Ishikawa (cell line): ENCODE measurements around the gene ARMH3.

Experiments used
- CEBPB ChIP-seq: IDR thresholded peaks from 2 replicates; pipeline ENCODE4 v1.6.1; 2012
- CREB1 ChIP-seq: IDR thresholded peaks from 2 replicates; pipeline ENCODE4 v1.6.1; 2012; ENCODE audit warnings: low read depth
- EGR1 ChIP-seq: IDR thresholded peaks from 2 replicates; pipeline ENCODE4 v1.6.1; 2012
- EP300 ChIP-seq: IDR thresholded peaks from 2 replicates; pipeline ENCODE4 v1.6.1; 2012; ENCODE audit warnings: borderline replicate concordance
- FOXM1 ChIP-seq: IDR thresholded peaks from 2 replicates; pipeline ENCODE4 v1.6.1; 2012; ENCODE audit warnings: low read depth, borderline replicate concordance
- NFIC ChIP-seq: IDR thresholded peaks from 2 replicates; pipeline ENCODE4 v1.6.1; 2012
- RAD21 ChIP-seq: IDR thresholded peaks from 2 replicates; pipeline ENCODE4 v1.6.1; 2012; ENCODE audit warnings: low read depth
- TAF1 ChIP-seq: IDR thresholded peaks from 2 replicates; pipeline ENCODE4 v1.6.1; 2012; ENCODE audit warnings: low read depth, mild to moderate bottlenecking
- TCF12 ChIP-seq: IDR thresholded peaks from 2 replicates; pipeline ENCODE4 v1.6.1; 2012; ENCODE audit warnings: low read depth
- TEAD4 ChIP-seq: IDR thresholded peaks from 2 replicates; pipeline ENCODE4 v1.6.1; 2012
- YY1 ChIP-seq: IDR thresholded peaks from 2 replicates; pipeline ENCODE4 v1.6.1; 2012; ENCODE audit warnings: low read depth
- ZBTB7A ChIP-seq: IDR thresholded peaks from 2 replicates; pipeline ENCODE4 v1.6.1; 2012; ENCODE audit warnings: low read depth
- TF ChIP-seq, protein P1 (sequence below): IDR thresholded peaks from 2 replicates; pipeline ENCODE4 v1.6.1; 2012; ENCODE audit warnings: low read depth, mild to moderate bottlenecking
- TF ChIP-seq, protein P2 (sequence below): IDR thresholded peaks from 2 replicates; pipeline ENCODE4 v1.6.1; 2012
- TF ChIP-seq, protein P3 (sequence below): IDR thresholded peaks from 2 replicates; pipeline ENCODE4 v1.6.1; 2012

Gene ARMH3

DNA sequence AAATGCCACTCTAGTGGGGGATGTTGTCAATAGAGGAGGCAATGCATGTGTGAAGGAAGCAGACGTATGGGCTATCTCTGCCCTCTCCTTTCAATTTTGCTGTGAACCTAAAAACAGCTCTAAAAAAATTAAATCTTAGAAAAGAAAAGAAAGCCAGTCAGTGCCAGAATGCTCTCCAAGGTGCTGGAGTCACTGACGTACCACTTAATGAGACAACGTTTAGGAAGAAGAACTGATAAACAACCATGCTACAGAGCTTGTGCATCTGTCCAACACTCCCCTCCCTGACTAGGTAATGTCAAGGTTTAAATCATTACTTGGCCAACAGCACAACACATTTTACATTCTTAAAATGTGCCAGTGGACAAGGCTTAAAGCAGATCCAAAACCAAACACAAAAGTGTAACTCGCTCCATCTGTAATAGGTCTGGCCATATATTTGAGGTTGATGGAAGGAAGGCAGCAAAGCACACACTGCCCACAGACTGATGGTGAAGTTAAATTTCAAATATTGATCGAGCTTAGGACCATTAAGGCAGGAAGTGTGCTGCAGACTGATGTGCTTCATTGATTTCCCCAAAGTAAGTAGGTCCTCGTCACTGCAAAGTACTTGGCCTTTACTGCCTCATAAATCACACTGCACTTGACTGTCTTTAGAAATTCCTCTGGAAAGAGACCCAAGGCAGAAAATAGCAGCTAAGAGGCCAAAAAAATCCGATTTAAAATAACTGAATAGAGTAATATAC lies 15.5 kb downstream of the ARMH3 start:
- TF ChIP-seq, protein P1, sequence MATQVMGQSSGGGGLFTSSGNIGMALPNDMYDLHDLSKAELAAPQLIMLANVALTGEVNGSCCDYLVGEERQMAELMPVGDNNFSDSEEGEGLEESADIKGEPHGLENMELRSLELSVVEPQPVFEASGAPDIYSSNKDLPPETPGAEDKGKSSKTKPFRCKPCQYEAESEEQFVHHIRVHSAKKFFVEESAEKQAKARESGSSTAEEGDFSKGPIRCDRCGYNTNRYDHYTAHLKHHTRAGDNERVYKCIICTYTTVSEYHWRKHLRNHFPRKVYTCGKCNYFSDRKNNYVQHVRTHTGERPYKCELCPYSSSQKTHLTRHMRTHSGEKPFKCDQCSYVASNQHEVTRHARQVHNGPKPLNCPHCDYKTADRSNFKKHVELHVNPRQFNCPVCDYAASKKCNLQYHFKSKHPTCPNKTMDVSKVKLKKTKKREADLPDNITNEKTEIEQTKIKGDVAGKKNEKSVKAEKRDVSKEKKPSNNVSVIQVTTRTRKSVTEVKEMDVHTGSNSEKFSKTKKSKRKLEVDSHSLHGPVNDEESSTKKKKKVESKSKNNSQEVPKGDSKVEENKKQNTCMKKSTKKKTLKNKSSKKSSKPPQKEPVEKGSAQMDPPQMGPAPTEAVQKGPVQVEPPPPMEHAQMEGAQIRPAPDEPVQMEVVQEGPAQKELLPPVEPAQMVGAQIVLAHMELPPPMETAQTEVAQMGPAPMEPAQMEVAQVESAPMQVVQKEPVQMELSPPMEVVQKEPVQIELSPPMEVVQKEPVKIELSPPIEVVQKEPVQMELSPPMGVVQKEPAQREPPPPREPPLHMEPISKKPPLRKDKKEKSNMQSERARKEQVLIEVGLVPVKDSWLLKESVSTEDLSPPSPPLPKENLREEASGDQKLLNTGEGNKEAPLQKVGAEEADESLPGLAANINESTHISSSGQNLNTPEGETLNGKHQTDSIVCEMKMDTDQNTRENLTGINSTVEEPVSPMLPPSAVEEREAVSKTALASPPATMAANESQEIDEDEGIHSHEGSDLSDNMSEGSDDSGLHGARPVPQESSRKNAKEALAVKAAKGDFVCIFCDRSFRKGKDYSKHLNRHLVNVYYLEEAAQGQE = peak; percentile 91
- no peak for TF ChIP-seq EP300
- TF ChIP-seq, protein P2, sequence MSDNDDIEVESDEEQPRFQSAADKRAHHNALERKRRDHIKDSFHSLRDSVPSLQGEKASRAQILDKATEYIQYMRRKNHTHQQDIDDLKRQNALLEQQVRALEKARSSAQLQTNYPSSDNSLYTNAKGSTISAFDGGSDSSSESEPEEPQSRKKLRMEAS = no peak

DNA sequence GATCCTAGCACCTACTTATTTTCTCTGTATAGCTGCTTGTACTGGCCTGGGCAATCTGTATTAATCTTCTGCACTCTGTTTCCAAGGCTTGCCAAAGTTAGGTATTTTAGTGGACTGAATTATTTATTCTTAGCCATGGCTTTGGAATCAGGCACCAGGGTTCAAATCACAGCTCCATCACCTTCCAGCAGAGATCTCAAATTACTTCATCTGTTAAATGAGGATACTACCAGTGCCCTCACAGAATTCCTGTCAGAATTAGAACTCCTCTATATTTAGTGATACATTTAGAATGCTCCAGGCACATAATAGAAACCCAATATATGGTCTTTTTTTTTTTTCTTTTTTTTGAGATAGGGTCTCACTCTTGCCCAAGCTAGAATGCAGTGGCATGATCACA lies 17.6 kb downstream of the ARMH3 start:
- TF ChIP-seq ZBTB7A = no peak

DNA sequence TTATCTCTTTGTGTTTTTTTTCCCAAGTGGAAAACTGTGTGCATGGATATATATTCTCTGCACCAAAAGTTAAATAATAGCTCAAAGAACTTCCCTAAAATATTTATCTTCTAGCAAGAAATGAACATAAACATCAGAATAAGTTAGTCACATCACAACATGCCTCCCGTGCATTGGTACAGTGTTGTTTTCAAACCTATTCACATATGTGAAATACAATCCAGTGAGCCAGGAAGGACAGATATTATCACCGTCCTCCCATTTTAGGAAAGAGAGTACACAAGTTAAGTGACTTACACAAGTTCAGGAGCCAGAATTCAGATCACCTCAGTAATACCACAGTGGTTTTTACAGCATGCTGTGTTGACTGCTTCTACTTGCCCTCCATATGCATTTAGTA lies 22.2 kb downstream of the ARMH3 start:
- TF ChIP-seq NFIC (no peak), TAF1 (no peak), ZBTB7A (no peak), TCF12 (no peak), FOXM1 (no peak), CREB1 (no peak)
- TF ChIP-seq, protein P1 = no peak

DNA sequence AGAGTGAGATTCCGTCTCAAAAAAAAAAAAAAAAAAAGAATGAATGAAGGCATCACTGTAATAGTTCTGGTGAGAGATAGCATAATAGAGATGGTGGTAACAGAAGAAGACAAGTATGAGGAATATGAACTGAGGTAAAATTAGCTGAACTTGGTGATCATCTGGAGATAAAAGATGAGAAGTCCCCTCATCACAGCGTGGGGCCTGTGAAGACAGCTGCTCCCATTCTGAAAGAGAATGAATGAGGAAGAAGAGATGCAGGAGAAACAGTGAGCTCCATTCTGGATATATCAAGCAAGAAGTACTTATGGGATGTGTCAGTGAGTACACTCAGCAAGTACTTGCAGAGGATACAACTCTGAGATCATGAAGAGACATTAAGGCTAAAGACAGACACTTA lies 28.7 kb downstream of the ARMH3 start:
- TF ChIP-seq ZBTB7A (no peak), TEAD4 (no peak), CEBPB (no peak), FOXM1 (no peak), RAD21 (no peak), YY1 (no peak), CREB1 (no peak)
- TF ChIP-seq, protein P2 = no peak
- TF ChIP-seq, protein P3, sequence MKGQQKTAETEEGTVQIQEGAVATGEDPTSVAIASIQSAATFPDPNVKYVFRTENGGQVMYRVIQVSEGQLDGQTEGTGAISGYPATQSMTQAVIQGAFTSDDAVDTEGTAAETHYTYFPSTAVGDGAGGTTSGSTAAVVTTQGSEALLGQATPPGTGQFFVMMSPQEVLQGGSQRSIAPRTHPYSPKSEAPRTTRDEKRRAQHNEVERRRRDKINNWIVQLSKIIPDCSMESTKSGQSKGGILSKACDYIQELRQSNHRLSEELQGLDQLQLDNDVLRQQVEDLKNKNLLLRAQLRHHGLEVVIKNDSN = no peak

DNA sequence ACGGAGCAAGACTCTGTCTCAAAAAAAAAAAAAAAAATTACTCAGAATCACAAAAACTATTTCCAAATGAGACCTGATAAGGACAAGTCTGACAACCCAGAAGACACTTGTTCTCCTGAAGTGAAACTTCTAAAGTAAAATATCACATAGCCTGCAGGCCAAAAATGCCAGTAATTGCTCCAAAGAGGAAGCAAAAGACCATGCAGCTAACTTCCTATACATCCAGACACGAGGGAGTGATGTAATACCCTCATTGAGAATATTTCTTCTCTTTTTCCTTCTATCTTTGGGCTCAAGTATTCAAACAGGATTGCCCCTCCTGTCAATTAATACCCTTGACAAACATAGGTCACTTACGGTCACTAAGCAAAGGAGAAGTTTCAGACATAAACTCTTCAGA lies 31.2 kb downstream of the ARMH3 start:
- no peak for TF ChIP-seq ZBTB7A
- no peak for TF ChIP-seq TAF1
- no peak for TF ChIP-seq CREB1
- TF ChIP-seq EGR1 = no peak
- TF ChIP-seq EP300 = no peak
- TF ChIP-seq TCF12 = no peak
- no peak for TF ChIP-seq NFIC
- TF ChIP-seq, protein P2 = no peak
- no peak for TF ChIP-seq FOXM1

DNA sequence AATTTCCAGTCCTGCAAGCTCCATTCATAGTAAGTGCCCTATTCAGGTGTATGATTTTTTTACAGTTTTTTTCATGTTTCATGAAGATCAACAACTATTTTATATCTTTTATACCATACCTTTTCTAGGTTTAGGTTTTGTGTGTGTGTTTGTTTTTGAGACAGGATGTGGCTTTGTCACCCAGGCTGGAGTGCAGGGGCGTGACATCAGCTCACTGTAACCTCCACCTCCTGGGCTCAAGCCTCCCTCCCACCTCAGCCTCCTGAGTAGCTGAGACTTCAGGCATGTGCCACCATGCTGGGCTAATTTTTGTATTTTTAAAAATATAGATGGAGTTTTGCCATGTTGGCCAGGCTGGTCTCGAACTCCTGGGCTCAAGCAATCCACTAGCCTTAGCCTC lies 35.0 kb downstream of the ARMH3 start:
- TF ChIP-seq FOXM1 (no peak), RAD21 (no peak), CEBPB (no peak), ZBTB7A (no peak), EP300 (no peak), EGR1 (no peak), TEAD4 (no peak), NFIC (no peak), TAF1 (no peak), TCF12 (no peak), CREB1 (no peak), YY1 (no peak)
- TF ChIP-seq, protein P1 = no peak
- TF ChIP-seq, protein P3 = no peak
- TF ChIP-seq, protein P2 = no peak
